GM21367 (cell line): ENCODE results near the gene KLHL17.

Source experiments
- ATAC-seq: cut with Tn5 transposase; IDR thresholded peaks from one replicate; pipeline ENCODE4 v1.9.1; 2021; ENCODE audit not compliant: unreplicated experiment

Gene KLHL17

DNA sequence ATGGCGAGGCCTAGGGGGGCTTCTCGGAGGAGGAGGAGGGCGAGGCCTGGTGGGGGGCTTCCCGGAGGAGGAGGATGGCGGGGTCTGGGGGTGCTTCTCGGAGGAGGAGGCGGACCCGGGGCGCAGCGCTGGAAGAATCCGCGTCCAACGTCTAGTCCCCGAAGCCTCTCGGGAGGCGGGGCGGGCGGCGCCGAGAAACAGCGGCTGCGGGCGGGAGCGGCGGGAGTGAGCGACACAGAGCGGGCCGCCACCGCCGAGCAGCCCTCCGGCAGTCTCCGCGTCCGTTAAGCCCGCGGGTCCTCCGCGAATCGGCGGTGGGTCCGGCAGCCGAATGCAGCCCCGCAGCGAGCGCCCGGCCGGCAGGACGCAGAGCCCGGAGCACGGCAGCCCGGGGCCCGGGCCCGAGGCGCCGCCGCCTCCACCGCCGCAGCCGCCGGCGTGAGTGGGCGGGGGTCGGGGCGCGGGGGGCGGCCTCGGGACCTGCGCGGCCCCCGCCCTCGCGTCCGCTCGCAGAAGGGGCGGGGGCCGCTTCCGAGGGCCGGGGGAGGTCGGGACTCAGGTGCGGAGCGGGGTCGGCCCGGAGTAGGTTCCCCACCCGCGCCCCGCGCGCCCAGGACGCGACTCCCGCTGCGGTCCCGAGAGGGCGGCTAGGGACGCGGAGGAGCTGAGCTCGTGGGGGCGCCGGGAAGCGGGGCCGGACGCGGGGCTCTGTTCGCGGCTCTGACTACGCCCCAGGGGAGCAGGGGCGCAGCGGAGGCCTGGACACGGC, at the start of gene KLHL17:
KLHL17 (plus strand) TSS at position 222 of the 769 bp plus-strand sequence; CDS start at position 332, 110 bp downstream.
- no peak for ATAC-seq

DNA sequence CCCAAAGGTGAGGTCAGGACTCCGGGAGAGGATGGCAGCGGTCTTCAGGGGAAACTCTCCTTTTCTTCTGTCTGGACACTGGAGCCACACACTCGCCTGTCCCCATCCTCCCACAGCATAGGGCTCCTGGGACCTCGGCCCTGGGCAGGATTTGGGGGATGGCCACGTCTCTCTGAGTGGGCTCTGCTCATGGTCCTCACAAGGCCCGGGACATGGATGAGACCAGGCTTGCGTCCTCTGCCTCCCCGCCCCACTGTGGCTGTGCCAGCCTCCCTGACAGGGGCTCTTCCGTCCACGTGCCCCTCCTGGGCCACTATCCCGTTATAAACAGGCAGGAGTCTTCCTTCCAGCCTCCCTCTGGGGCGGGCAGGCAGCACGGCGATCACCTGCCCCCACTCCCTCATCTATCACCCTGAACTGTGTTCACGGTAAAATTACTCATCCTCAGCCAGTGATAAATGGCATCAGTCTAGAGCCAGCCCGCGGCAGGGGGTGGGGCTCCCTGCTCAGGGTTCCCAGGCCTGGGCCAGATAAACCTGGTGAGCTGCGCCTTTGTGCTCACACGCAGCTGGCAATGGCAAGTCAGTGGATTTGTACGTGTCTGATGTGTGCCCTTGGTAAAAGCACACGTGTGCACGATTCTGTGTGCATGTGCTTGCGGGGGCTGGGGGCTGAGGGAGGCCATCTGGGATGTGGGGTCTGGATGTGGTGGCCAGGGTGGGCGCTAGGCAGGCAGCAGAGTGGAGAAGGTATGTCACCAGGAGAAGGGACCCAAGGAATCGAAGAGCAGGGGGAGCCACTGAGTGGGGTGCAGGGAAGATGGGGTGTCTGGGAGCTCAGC, 49.3 kb upstream of the KLHL17 start:
- no peak for ATAC-seq

GRCh38 chr1:911875-912739, 48.3 kb upstream of the KLHL17 start:
- no peak for ATAC-seq

- ATAC-seq = no peak
Observed at GRCh38 chr1:912740-913301, 47.6 kb upstream of the KLHL17 start.

DNA sequence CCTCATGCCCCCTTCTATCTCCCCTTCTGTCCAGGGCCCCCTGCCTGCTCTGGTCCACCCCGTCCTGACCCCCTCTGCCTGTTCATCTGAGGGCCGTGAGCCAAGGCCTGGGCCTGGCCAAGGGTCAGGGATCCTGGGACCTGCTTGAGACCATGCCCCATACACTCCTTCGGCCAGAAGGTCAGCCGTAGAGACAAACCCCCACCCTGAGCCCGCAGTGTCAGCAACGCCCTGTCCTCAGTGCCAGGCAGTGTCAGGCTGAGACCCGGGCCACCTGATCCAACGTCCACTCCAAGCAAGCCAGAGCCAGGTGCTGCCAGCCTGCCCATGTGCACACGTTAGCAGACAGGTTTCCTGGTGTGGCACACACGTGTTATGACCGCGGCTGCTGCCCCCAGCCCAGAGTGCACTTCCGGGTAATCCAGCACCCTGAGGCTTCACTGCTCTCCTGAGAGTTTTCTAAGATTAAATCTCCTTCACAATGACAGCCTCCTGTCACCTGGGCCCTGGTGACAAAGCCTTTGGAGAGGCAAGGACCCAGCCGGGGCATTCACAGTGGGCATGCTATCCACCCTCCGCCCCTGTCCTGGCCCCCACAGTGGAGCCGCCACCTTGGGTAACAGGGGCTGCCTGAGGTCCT, 46.8 kb upstream of the KLHL17 start:
- no peak for ATAC-seq

- ATAC-seq = no peak
Observed at GRCh38 chr1:914131-914890, 46.1 kb upstream of the KLHL17 start.

- no peak for ATAC-seq
Observed at GRCh38 chr1:914891-915280, 45.5 kb upstream of the KLHL17 start.

DNA sequence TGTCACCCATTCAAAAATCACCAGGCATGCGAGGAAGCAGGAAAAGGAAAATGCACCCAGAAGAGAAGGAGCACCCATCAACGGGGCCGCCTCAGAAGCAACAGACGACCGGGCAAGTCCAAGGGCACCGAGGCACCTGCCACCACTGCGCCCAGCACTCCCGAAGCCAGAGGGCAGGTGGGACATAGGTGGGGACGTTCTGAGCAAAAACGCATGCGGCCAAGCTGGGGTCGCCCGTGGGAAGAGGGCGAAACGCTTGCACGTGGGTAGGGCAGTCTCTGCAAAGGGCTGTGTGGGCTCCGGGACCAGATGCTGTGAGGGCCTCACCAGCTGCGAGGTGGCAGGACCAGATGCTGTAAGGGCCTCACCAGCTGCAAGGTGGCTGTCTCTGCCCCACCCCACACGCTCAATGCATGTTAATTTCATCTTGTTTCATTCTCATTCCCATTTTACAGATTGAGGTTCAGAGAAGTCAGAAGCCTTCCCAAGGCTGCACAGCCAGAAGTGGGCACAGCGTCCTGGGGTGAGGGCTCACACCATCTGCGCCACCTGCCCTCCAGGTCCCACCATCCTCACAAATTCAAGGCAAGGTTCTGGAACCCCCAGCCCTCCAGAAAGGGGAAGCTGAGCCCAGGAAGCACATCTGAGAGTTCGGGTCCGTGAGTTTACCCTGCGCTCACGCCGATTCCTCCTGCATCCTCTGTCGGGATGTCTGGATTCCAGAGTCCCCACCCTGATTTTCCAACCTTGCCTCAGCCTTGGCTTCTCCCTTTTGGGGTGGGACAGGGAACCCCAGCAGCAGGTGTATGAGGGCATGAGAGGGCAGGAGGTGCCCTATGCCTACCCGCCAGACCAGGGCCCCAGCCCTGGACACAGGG, 44.9 kb upstream of the KLHL17 start:
- ATAC-seq = no peak

GRCh38 chr1:916173-917075, 44.0 kb upstream of the KLHL17 start:
- no peak for ATAC-seq

DNA sequence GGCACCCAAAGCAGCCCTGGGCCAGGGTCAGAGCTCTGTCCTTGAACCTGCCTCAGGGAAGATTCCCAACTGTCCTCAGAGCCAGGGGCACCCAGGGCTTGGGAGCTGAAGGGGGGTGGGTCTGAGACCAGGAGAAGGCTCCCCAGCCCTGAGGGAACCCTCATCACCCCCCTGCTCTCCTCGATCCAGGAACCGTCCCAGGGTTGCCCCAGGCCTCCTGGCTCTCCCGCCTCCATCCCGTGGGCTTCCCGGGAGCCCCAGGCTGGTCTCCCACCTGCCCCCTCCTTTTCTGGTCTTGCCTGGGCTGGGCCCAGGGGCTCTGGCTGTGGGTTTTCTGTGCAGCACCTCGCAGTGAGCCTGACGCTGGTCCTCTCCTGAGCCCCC, 43.3 kb upstream of the KLHL17 start:
- no peak for ATAC-seq

GRCh38 chr1:917466-918091, 42.8 kb upstream of the KLHL17 start:
- ATAC-seq = no peak

DNA sequence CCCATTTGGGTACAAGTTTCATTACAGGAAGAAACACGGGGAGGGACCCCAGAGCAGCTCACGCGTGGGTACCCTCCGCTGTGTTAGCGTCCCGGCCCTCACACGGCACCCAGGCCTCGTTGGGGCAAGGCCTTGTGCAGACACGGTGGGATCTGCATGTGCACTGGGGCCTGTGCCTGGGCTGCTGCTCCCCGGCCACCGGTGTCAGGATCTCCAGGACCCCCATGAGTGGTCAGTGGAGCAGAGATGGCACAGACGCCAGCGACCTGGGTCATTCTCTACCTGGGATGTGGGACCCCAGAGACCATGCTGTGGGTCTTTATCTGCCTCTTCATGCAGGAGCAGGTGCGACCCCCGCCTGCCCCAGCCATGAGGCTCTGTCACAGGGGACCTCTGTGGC, 42.0 kb upstream of the KLHL17 start:
- ATAC-seq = no peak

- ATAC-seq = no peak
Observed at GRCh38 chr1:918843-919242, 41.5 kb upstream of the KLHL17 start.

- ATAC-seq = no peak
Observed at GRCh38 chr1:919271-919872, 41.0 kb upstream of the KLHL17 start.

- no peak for ATAC-seq
Observed at GRCh38 chr1:920010-920409, 40.4 kb upstream of the KLHL17 start.

DNA sequence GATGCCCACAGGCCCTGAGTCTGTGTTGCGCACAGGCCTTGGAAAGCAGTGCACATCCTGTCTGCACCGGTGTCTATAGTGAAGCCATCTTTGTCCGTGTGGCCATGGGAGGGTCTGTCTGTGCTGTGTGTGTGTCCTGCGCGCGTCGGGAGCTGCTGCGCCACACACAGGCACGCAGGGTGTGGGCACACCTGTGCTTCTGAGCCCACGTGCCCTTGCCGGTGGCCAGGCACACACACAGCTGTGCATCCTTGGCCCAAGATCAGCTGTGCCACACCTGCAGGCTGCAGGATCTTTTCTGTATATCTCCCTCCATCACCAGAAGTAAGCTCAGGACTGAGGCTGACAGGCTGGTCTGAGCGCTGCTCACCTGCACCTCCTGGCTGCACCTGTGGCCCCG, 39.9 kb upstream of the KLHL17 start:
- no peak for ATAC-seq
